Lung (tissue), 12 donors: ENCODE measurements around the gene CSNK1G2. TPM values are rescaled to one million over a fixed set of nuclear protein-coding genes. Genes with fewer than 3 reads are reported as not detected.

Experiments
- ATAC-seq: fragments of 200-7000 bp; cut with Tn5 transposase; one replicate; pipeline ENCODE4 v1.9.1; 2020; ENCODE audit warnings: moderate number of reproducible peaks; ENCODE audit not compliant: insufficient read depth, low FRiP score
- DNase-seq, 3 donors: peaks; one replicate each; pipeline ENCODE4 v3.0.0-alpha.2; 2013 to 2017
- H3K27ac ChIP-seq, 2 donors: one replicate each; pipeline ENCODE4 v1.5.1; 2013; ENCODE audit warnings: mild to moderate bottlenecking in 2 of 2, moderate library complexity in 2 of 2, control low read depth in 1 of 2, inconsistent platforms in 1 of 2, low read depth in 1 of 2, low read length in 1 of 2
- H3K27me3 ChIP-seq, 3 donors: one replicate each; pipeline ENCODE4 v1.5.1; 2013; ENCODE audit warnings: low read length in 2 of 3; ENCODE audit not compliant: control insufficient read depth in 3 of 3, insufficient read depth in 3 of 3
- H3K36me3 ChIP-seq, 4 donors: one replicate each; pipeline ENCODE4 v1.5.1; 2013; ENCODE audit warnings: low read length in 4 of 4, mild to moderate bottlenecking in 1 of 4, moderate library complexity in 1 of 4; ENCODE audit not compliant: control insufficient read depth in 4 of 4, insufficient read depth in 4 of 4
- H3K4me1 ChIP-seq, 5 donors: one replicate each; pipeline ENCODE4 v1.5.1; 2013; ENCODE audit warnings: low read length in 5 of 5, mild to moderate bottlenecking in 2 of 5, moderate library complexity in 1 of 5; ENCODE audit not compliant: control insufficient read depth in 5 of 5, insufficient read depth in 5 of 5
- H3K4me3 ChIP-seq: one replicate; pipeline ENCODE4 v1.5.1; 2013; ENCODE audit warnings: mild to moderate bottlenecking, control low read depth, moderate library complexity
- H3K9ac ChIP-seq, 2 donors: one replicate each; pipeline ENCODE4 v1.5.1; 2013; ENCODE audit warnings: low read length in 2 of 2, control low read depth in 1 of 2; ENCODE audit not compliant: insufficient read depth in 1 of 2
- H3K9me3 ChIP-seq, 4 donors: one replicate each; pipeline ENCODE4 v1.5.1; 2013; ENCODE audit warnings: low read length in 3 of 4, mild to moderate bottlenecking in 1 of 4, moderate library complexity in 1 of 4; ENCODE audit not compliant: control insufficient read depth in 4 of 4, insufficient read depth in 3 of 4
- CTCF ChIP-seq: IDR thresholded peaks from 2 replicates; pipeline ENCODE4 v1.5.1; 2012; ENCODE audit warnings: mild to moderate bottlenecking; ENCODE audit errors: control extremely low read depth, extremely low read depth
- WGBS, 2 donors: extraction: QIAGEN DNeasy Blood & Tissue Kit; methylation state at CpG; one replicate each; pipeline ENCODE4 v1.1.7; 2013; 5-methylcytosine and 5-hydroxymethylcytosine counted together
- polyA plus RNA-seq, 2 donors: library from polyadenylated mRNA; stranded (reverse); fragments of 200-250 nt; gene quantifications; one replicate each; pipeline ENCODE4 v1.2.1, GENCODE V29; 2013
- total RNA-seq, 2 donors: library from RNA; depleted of rRNA in 1 of 2; stranded (reverse); fragments of >200 nt in 1 of 2; gene quantifications; one replicate each; pipeline ENCODE4 v1.2.1, GENCODE V29; 2014 to 2021
- donor health status: control.
- donor health status: control.
- donor health status: Bipolar disorder and iron deficiency.
- donor health status: healthy.
- donor health status: DM: yes; HTN: yes; CAD: no.

CSNK1G2 gene
- total and polyA plus RNA-seq, 4 donors = 50.0 to 80.2 (median 70.8) TPM

GRCh38 chr19:1992759-1993260 is 51.8 kb downstream of the CSNK1G2 start:
- H3K4me3 ChIP-seq = no peak overlapping the region
- no peak for ATAC-seq
- no peak for DNase-seq
- WGBS, 2 donors = 91 to 92% methylated on average over 44 of the region's 44 CpGs
- H3K4me1 ChIP-seq = no peaks in the 10 kb centered on the region
- TF ChIP-seq CTCF = no peak
- peaks cover 0 to 38% (median 27%) of the 10 kb centered on the region in 4 donors for H3K36me3 ChIP-seq
- H3K27me3 ChIP-seq = no peaks in the 10 kb centered on the region
- H3K27ac ChIP-seq = no peak overlapping the region
- no peak overlapping the region for H3K9ac ChIP-seq
- H3K9me3 ChIP-seq = peaks cover 0 to 3% (median 0%) of the 10 kb centered on the region in 4 donors

GRCh38 chr19:1997353-1998233 is 56.6 kb downstream of the CSNK1G2 start:
- TF ChIP-seq CTCF = no peak
- H3K4me1 ChIP-seq = no peaks in the 10 kb centered on the region
- ATAC-seq (no peak), DNase-seq (no peak)
- H3K4me3 ChIP-seq = no peak overlapping the region
- WGBS, 2 donors = 94 to 96% methylated on average over 31 of the region's 31 CpGs
- no peak overlapping the region for H3K27ac ChIP-seq
- no peak overlapping the region for H3K9ac ChIP-seq
- peaks cover 0 to 37% (median 14%) of the 10 kb centered on the region in 4 donors for H3K36me3 ChIP-seq
- no peaks in the 10 kb centered on the region for H3K27me3 ChIP-seq
- no peaks in the 10 kb centered on the region for H3K9me3 ChIP-seq

- no peaks in the 10 kb centered on the region for H3K9me3 ChIP-seq
- H3K27me3 ChIP-seq = no peaks in the 10 kb centered on the region
- DNase-seq (no peak), ATAC-seq (no peak)
- no peak for TF ChIP-seq CTCF
- H3K27ac ChIP-seq = no peak overlapping the region
- no peak overlapping the region for H3K9ac ChIP-seq
- H3K4me3 ChIP-seq = no peak overlapping the region
- H3K36me3 ChIP-seq = peaks cover 0 to 36% (median 10%) of the 10 kb centered on the region in 4 donors
- no peaks in the 10 kb centered on the region for H3K4me1 ChIP-seq
- 93 to 94% methylated on average over 52 of the region's 52 CpGs for WGBS, 2 donors
These were observed 58.0 kb downstream of the CSNK1G2 start for GRCh38 chr19:1998712-1999708.
